ENCODE results near the gene DAPL1.
"Not testable (repeated sequence)": the region's sequence is repeated elsewhere in the genome, so short reads cannot be mapped to it uniquely, and the experiment has no call there.

Gene DAPL1

GRCh38 chr2:158823486-158824237 is 28.5 kb downstream of the DAPL1 start:
- no peak for DNase-seq (ENCODE audit: low read depth)

- no peak for DNase-seq (ENCODE audit: low read depth)
Measured at GRCh38 chr2:158825021-158825420, 29.9 kb downstream of the DAPL1 start.

DNA sequence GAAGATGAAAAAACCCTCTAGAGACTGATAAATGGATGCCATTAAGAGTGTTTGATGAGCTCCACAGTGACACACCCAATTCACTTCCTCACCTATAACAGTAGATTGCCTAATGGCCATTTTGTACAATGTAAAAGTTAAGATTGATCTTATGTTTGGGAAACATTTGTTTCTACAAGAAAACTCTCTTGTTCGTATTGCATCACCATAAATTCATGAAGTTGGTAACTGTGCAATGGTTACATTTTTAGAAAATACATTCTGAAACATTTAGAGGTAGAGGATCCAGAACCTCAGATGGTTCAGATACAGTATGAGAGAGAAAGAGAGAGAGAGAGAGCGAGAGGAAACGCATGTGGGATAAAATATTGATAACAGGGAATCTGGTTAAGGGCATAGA is 31.8 kb downstream of the DAPL1 start:
- DNase-seq (ENCODE audit: low read depth), result no peak

- DNase-seq (ENCODE audit: low read depth), result no peak
Measured at GRCh38 chr2:158828378-158829164, 33.5 kb downstream of the DAPL1 start.

DNA sequence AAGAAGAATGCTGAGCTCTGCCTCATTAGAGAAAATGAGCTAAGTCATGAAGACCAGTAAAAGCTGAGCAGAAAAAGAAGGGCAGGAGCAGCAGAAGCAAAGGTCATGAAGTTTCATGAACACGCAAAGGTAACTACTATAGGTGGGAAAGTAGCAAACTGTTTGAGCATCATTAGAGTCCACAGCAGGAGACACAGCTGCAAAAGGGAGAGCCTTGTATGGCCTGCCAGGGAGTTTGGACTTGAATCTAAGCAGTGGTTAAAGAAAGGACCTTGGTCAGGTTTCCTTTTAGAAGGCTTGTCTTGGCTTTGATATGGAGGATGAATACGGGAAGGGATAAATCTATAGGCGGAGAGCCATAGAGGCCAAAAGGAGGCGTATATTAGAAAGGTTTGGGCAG is 34.0 kb downstream of the DAPL1 start:
- DNase-seq (ENCODE audit: low read depth), result no peak

DNA sequence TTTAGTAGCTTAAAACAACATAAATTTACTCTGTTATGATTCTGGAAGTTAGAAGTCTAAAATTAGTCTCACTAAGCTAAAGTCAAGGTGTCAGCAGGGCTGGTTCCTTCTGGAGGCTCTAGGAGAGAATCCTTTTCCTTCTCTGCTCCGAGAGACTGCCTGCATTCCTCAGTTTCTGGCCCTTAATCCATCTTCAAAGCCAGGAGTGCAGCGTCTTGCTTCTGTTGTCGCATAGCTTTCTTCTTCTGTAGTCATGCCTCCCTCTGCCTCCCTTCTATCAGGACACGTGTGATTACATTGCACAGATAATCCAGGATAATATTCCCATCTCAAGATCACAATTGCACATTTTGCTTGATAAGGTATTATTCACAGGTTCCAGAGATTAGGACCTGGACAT is 35.1 kb downstream of the DAPL1 start:
- DNase-seq (ENCODE audit: low read depth), result no peak

- no peak for DNase-seq (ENCODE audit: low read depth)
Measured at GRCh38 chr2:158835431-158835830, 40.3 kb downstream of the DAPL1 start.

DNA sequence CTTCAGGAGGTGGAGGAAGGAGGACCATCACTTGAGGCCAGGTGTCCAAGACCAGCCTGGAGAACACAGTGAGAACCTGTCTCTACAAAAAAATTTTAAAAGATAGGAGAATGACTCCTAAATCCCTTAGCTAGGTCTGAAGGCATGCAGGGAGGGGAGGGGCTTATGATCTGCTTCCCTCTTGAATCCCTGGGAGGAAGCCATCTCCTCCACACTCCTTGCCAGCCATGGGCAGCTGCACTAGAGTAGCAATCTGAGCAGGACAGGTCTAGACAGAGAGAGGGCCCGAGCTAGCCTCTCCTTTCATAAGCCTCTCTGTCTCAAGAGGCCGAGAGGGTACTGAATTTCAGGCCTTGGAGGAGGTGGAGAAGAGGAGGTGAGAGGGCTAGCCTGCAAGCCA is 42.5 kb downstream of the DAPL1 start:
- no peak for DNase-seq (ENCODE audit: low read depth)

- no peak for DNase-seq (ENCODE audit: low read depth)
Measured at GRCh38 chr2:158841850-158842249, 46.7 kb downstream of the DAPL1 start.

- no peak for DNase-seq (ENCODE audit: low read depth)
Measured at GRCh38 chr2:158845444-158845843, 50.3 kb downstream of the DAPL1 start.

DNA sequence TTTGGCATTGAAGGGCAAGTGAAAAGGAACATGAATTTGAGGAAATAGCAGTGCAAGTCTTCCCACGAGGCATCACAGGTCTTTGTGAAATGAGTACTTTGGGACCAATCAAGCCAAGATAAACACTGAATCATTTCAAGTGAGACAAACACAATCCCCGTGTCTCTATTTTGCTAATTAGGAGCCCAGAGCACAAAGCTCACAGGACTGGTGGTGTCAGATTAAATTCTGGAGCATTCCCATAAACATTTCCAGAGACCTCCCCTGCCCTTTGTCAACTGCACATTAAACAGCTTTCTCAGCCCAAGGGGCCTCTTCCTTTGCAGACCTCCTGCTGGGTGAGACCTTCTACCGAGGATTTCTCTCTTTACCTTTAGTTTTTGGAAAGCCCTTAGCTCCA is 50.7 kb downstream of the DAPL1 start:
- no peak for DNase-seq (ENCODE audit: low read depth)

GRCh38 chr2:158847526-158847925 is 52.4 kb downstream of the DAPL1 start:
- DNase-seq (ENCODE audit: low read depth), result not testable (repeated sequence)

- not testable (repeated sequence) for DNase-seq (ENCODE audit: low read depth)
Measured at GRCh38 chr2:158848031-158848970, 53.2 kb downstream of the DAPL1 start.

GRCh38 chr2:158860179-158860578 is 65.1 kb downstream of the DAPL1 start:
- DNase-seq (ENCODE audit: low read depth), result not testable (repeated sequence)

GRCh38 chr2:158861626-158862025 is 66.5 kb downstream of the DAPL1 start:
- DNase-seq (ENCODE audit: low read depth), result not testable (repeated sequence)

DNA sequence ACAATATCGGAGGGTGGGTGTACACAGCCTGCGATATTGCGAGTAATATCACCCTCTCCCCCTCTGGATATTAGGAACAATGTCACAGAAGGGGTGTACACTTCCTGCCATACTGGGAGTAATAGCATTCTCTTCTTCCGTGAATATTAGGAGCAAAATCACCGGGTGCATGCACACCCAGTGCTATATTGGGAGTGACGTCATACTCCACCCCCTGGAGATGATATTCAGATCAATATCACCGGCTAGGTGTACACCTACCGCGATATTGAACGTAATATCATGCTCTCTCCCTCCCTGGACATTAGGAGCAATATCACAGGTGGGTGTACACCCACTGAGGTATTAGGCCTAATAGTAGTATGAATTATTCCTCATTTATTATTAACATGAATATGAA is 70.4 kb downstream of the DAPL1 start:
- not testable (repeated sequence) for DNase-seq (ENCODE audit: low read depth)

Data from activated gamma-delta T cell treated with anti-CD3 and anti-CD28 coated beads, Interleukin-2, amount 50 U/mL, for 16 hours (primary cell).